ENCODE measurements around the gene PCDHGA6. TPM values are rescaled to one million over a fixed set of nuclear protein-coding genes. Genes with fewer than 3 reads are reported as not detected.

Gene PCDHGA6
- total RNA-seq, 1 donor from 2014 or later: 1.4 TPM

- Mint-ChIP-seq H3K27ac (no peak within 1 kb of the TSS), H3K4me3 (no peak within 1 kb of the TSS), H3K9me3 (peaks cover 53% of the 10 kb centered on the region), H3K27me3 (ENCODE audit: insufficient read depth, low read depth) (peaks cover 5% of the 10 kb centered on the region), H3K36me3 (no peaks in the 10 kb centered on the region), H3K4me1 (no peaks in the 10 kb centered on the region)
- Histone ChIP-seq H3F3A (ENCODE audit: low read depth) (no peaks in the 10 kb centered on the region), H3K9me3 (ENCODE audit: low read depth) (peaks cover 3% of the 10 kb centered on the region), H3K27ac (no peak within 1 kb of the TSS), H3K4me1 (no peaks in the 10 kb centered on the region), H3K27me3 (no peaks in the 10 kb centered on the region), H3K9ac (no peak within 1 kb of the TSS), H3K4me3 (no peak within 1 kb of the TSS), H3K4me2 (no peak within 1 kb of the TSS), H3K79me2 (ENCODE audit: low read depth) (no peaks in the 10 kb centered on the region), H4K20me1 (ENCODE audit: low read depth) (no peaks in the 10 kb centered on the region), H3K36me3 (no peaks in the 10 kb centered on the region), H2AFZ (replicated peaks) (no peak within 1 kb of the TSS)
- TF ChIP-seq EZH2phosphoT487 (IDR thresholded peaks at IDR 0.05): no peak
- no peak for TF ChIP-seq EZH2 (IDR thresholded peaks at IDR 0.05)
- DNase-seq (ENCODE audit: low spot score): no peak
These were observed 9.0 kb downstream of the PCDHGA6 start, which contains the start of gene PCDHGA7 for GRCh38 chr5:141382469-141383294. Gene PCDHGA7, plus strand, starts transcription at chr5:141382742. Its CDS starts 158 bp downstream, at chr5:141382900.

GRCh38 chr5:141383345-141383744 lies 9.7 kb downstream of the PCDHGA6 start:
- no peak overlapping the region for H3K4me3 Mint-ChIP-seq
- H3K9me3 Mint-ChIP-seq: peaks cover 56% of the 10 kb centered on the region

GRCh38 chr5:141384471-141385267 lies 11.0 kb downstream of the PCDHGA6 start:
- Histone ChIP-seq H3K9me3 (ENCODE audit: low read depth) (peaks cover 6% of the 10 kb centered on the region), H3K4me3 (no peak overlapping the region), H3K36me3 (no peaks in the 10 kb centered on the region), H3K27ac (no peak overlapping the region), H3K9ac (no peak overlapping the region), H2AFZ (replicated peaks) (no peak overlapping the region), H4K20me1 (ENCODE audit: low read depth) (no peaks in the 10 kb centered on the region), H3K4me1 (no peaks in the 10 kb centered on the region), H3K79me2 (ENCODE audit: low read depth) (no peaks in the 10 kb centered on the region), H3K27me3 (no peaks in the 10 kb centered on the region), H3F3A (ENCODE audit: low read depth) (no peaks in the 10 kb centered on the region), H3K4me2 (no peak overlapping the region)
- H3K27me3 Mint-ChIP-seq (ENCODE audit: insufficient read depth, low read depth): peaks cover 4% of the 10 kb centered on the region
- peaks cover 3% of the 10 kb centered on the region for H3K36me3 Mint-ChIP-seq
- H3K27ac Mint-ChIP-seq: no peak overlapping the region
- no peak for TF ChIP-seq EZH2 (IDR thresholded peaks at IDR 0.05)
- no peak for TF ChIP-seq CTCF (IDR thresholded peaks at IDR 0.05)
- TF ChIP-seq EZH2phosphoT487 (IDR thresholded peaks at IDR 0.05): no peak
- DNase-seq (ENCODE audit: low spot score): no peak
- H3K4me3 Mint-ChIP-seq: no peak overlapping the region
- H3K9me3 Mint-ChIP-seq: peaks cover 60% of the 10 kb centered on the region
- no peaks in the 10 kb centered on the region for H3K4me1 Mint-ChIP-seq

More at GRCh38 chr5:141383345-141383744, 9.7 kb downstream of the PCDHGA6 start:
- H3K27ac ChIP-seq: no peak overlapping the region
- H3K79me2 ChIP-seq (ENCODE audit: low read depth): no peaks in the 10 kb centered on the region
- H3K9me3 ChIP-seq (ENCODE audit: low read depth): peaks cover 3% of the 10 kb centered on the region
- DNase-seq (ENCODE audit: low spot score): no peak
- Mint-ChIP-seq H3K4me1 (no peaks in the 10 kb centered on the region), H3K36me3 (peaks cover under 1% of the 10 kb centered on the region), H3K27ac (no peak overlapping the region), H3K27me3 (ENCODE audit: insufficient read depth, low read depth) (peaks cover 4% of the 10 kb centered on the region)
- H3K9ac ChIP-seq: no peak overlapping the region
- H3F3A ChIP-seq (ENCODE audit: low read depth): no peaks in the 10 kb centered on the region
- no peaks in the 10 kb centered on the region for H3K4me1 ChIP-seq
- no peak overlapping the region for H3K4me3 ChIP-seq
- no peaks in the 10 kb centered on the region for H3K36me3 ChIP-seq
- no peak overlapping the region for H2AFZ ChIP-seq (replicated peaks)
- H3K4me2 ChIP-seq: no peak overlapping the region
- H3K27me3 ChIP-seq: no peaks in the 10 kb centered on the region
- H4K20me1 ChIP-seq (ENCODE audit: low read depth): no peaks in the 10 kb centered on the region
- no peak for TF ChIP-seq CTCF (IDR thresholded peaks at IDR 0.05)
- TF ChIP-seq EZH2 (IDR thresholded peaks at IDR 0.05): no peak
- no peak for TF ChIP-seq EZH2phosphoT487 (IDR thresholded peaks at IDR 0.05)

Measured in neural progenitor cell (in vitro differentiated cells).